HCT116 (cell line): Measurements from ENCODE around the gene WDR70. TPM values are rescaled to one million over a fixed set of nuclear protein-coding genes. Genes with fewer than 3 reads are reported as not detected.

Experiments
- ATAC-seq: fragments of 200-7000 bp; cut with Tn5 transposase; 2 replicates; pipeline ENCODE4 v1.9.1; 2020; ENCODE audit warnings: mild to moderate bottlenecking, moderate library complexity
- BruUV-seq: library from RNA; stranded (reverse); fragments of 400-500 nt; replicated peaks from 2 replicates; lab custom pipeline; 2021; lab: Mats Ljungman, UMichigan
- CTCF ChIA-PET: fragments of 300-600 bp; sonication (Branson Sonifier 250); formaldehyde crosslinking; loops from one replicate; lab custom pipeline; 2021; ENCODE audit warnings: antibody characterized with exemption; lab: Charles Lee
- POLR2A ChIA-PET: fragments of 300-600, 350-600 bp; sonication (Branson Sonifier 250); formaldehyde crosslinking; loops from one replicate; lab custom pipeline; 2021; ENCODE audit warnings: antibody characterized with exemption; lab: Charles Lee
- RAD21 ChIA-PET, 2 experiments: fragments of 300-600 bp; sonication (Branson Sonifier 250); formaldehyde crosslinking; loops; one replicate each; lab custom pipeline; 2023; ENCODE audit warnings: low total read pairs in 2 of 2; ENCODE audit not compliant: uncharacterized antibody in 2 of 2, unreplicated experiment in 2 of 2, low non-redundant PET in 1 of 2; lab: Charles Lee
- DNase-seq: peaks from one replicate; pipeline ENCODE4 v3.0.0-alpha.2; 2010; ENCODE audit warnings: low read depth, low spot score
- H2AFZ ChIP-seq: fragments of 200-600 bp; shearing (Covaris generic), sonication (generic); 2 replicates; pipeline ENCODE4 v1.6.1; 2017; ENCODE audit warnings: low read depth, mixed run types, mixed read lengths, antibody characterized with exemption, low read length; ENCODE audit not compliant: poor library complexity, severe bottlenecking
- H3K27ac ChIP-seq: 2 replicates; pipeline ENCODE4 v1.5.1; 2012; ENCODE audit warnings: low read depth, low read length
- H3K27me3 ChIP-seq: fragments of 200-600 bp; sonication (generic); 2 replicates; pipeline ENCODE4 v1.6.1; 2016; ENCODE audit warnings: mixed run types, low read length, mixed read lengths; ENCODE audit not compliant: insufficient read depth
- H3K36me3 ChIP-seq, 2 experiments: fragments of 200-500 bp in 1 of 2; fragments of 200-600 bp in 1 of 2; sonication (Bioruptor generic) in 1 of 2; sonication (generic) in 1 of 2; 2 replicates each; pipeline versions ENCODE4 v1.5.1 to v1.6.1; 2014 to 2016; ENCODE audit warnings: low read length in 2 of 2, inconsistent platforms in 1 of 2, mixed read lengths in 1 of 2, mixed run types in 1 of 2; ENCODE audit not compliant: insufficient read depth in 2 of 2, control insufficient read depth in 1 of 2
- H3K4me1 ChIP-seq, 2 experiments: fragments of 200-600 bp in 1 of 2; sonication (generic) in 1 of 2; 2 replicates each; pipeline versions ENCODE4 v1.5.1 to v1.6.1; 2012 to 2017; ENCODE audit warnings: low read length in 2 of 2, inconsistent platforms in 1 of 2, mild to moderate bottlenecking in 1 of 2, mixed read lengths in 1 of 2, mixed run types in 1 of 2, moderate library complexity in 1 of 2; ENCODE audit not compliant: insufficient read depth in 2 of 2, control insufficient read depth in 1 of 2
- H3K4me2 ChIP-seq: fragments of 200-600 bp; sonication (generic); 2 replicates; pipeline ENCODE4 v1.6.1; 2017; ENCODE audit warnings: mixed run types, low read length, mixed read lengths
- H3K4me3 ChIP-seq, 2 experiments: fragments of 200-600 bp in 1 of 2; sonication (generic) in 1 of 2; replicated peaks in 1 of 2; 2 replicates each; pipeline ENCODE4 v1.5.1; 2011 to 2016; ENCODE audit warnings: low read length in 2 of 2, control low read depth in 1 of 2, low read depth in 1 of 2, mild to moderate bottlenecking in 1 of 2, mixed read lengths in 1 of 2, mixed run types in 1 of 2
- H3K79me2 ChIP-seq: fragments of 200-600 bp; sonication (generic); 2 replicates; pipeline ENCODE4 v1.6.1; 2017; ENCODE audit warnings: mild to moderate bottlenecking, mixed run types, low read length, moderate library complexity, mixed read lengths; ENCODE audit not compliant: insufficient read depth
- H3K9ac ChIP-seq: fragments of 200-600 bp; sonication (generic); 2 replicates; pipeline ENCODE4 v1.6.1; 2016; ENCODE audit warnings: low read length, mixed read lengths
- H3K9me2 ChIP-seq: fragments of 200-600 bp; sonication (generic), shearing (Covaris generic); 2 replicates; pipeline ENCODE4 v1.6.1; 2017; ENCODE audit warnings: mixed run types, mild to moderate bottlenecking, moderate library complexity; ENCODE audit not compliant: insufficient read depth
- H3K9me3 ChIP-seq, 2 experiments: fragments of 200-500 bp in 1 of 2; fragments of 200-600 bp in 1 of 2; sonication (Bioruptor generic) in 1 of 2; sonication (generic) in 1 of 2; 2 replicates each; pipeline ENCODE4 v1.6.1; 2014 to 2017; ENCODE audit warnings: low read length in 2 of 2, mixed read lengths in 2 of 2, inconsistent platforms in 1 of 2, low read depth in 1 of 2, mild to moderate bottlenecking in 1 of 2, mixed run types in 1 of 2, moderate library complexity in 1 of 2; ENCODE audit not compliant: control insufficient read depth in 1 of 2, insufficient read depth in 1 of 2
- H4K20me1 ChIP-seq: fragments of 200-600 bp; sonication (generic), shearing (Covaris generic); 2 replicates; pipeline ENCODE4 v1.6.1; 2017; ENCODE audit warnings: mixed run types, mild to moderate bottlenecking, moderate library complexity; ENCODE audit not compliant: insufficient read depth
- CEBPB ChIP-seq: IDR thresholded peaks from 2 replicates; pipeline ENCODE4 v1.6.1; 2012; ENCODE audit warnings: low read depth
- CTCF ChIP-seq, 3 experiments: fragments of 200-600 bp in 1 of 3; sonication (generic) in 1 of 3; IDR thresholded peaks in 2 of 3; conservative IDR thresholded peaks in 1 of 3; 2 replicates each; pipeline ENCODE4 v1.5.1; 2012 to 2017; ENCODE audit warnings: low read depth in 2 of 3, low read length in 2 of 3, antibody characterized with exemption in 1 of 3, borderline replicate concordance in 1 of 3, control low read depth in 1 of 3, mild to moderate bottlenecking in 1 of 3, mixed read lengths in 1 of 3, mixed run types in 1 of 3, moderate library complexity in 1 of 3; ENCODE audit not compliant: insufficient read depth in 1 of 3
- ELF1 ChIP-seq: IDR thresholded peaks from 2 replicates; pipeline ENCODE4 v1.6.1; 2012; ENCODE audit warnings: low read depth, borderline replicate concordance
- EZH2 ChIP-seq: fragments of 200-600 bp; sonication (generic); IDR thresholded peaks from 2 replicates; pipeline ENCODE4 v1.6.1; 2017; ENCODE audit warnings: antibody characterized with exemption, mixed run types
- JUND ChIP-seq: IDR thresholded peaks from 2 replicates; pipeline ENCODE4 v1.6.1; 2012
- SIN3A ChIP-seq: IDR thresholded peaks from 2 replicates; pipeline ENCODE4 v1.6.1; 2012; ENCODE audit warnings: low read depth
- SP1 ChIP-seq: IDR thresholded peaks from 2 replicates; pipeline ENCODE4 v1.6.1; 2012; ENCODE audit warnings: low read depth
- YY1 ChIP-seq: IDR thresholded peaks from 2 replicates; pipeline ENCODE4 v1.6.1; 2011; ENCODE audit warnings: low read length, low read depth, moderate library complexity, mild to moderate bottlenecking; ENCODE audit not compliant: insufficient replicate concordance; ENCODE audit errors: extremely low read depth
- ZBTB33 ChIP-seq: IDR thresholded peaks from 2 replicates; pipeline ENCODE4 v1.6.1; 2011; ENCODE audit warnings: mild to moderate bottlenecking, low read length, moderate library complexity; ENCODE audit not compliant: insufficient replicate concordance; ENCODE audit errors: extremely low read depth
- ZNF274 ChIP-seq: fragments of 200-500 bp; sonication (Bioruptor generic); IDR thresholded peaks from 2 replicates; pipeline ENCODE4 v1.6.1; 2014; ENCODE audit warnings: mild to moderate bottlenecking, low read depth, low read length, inconsistent platforms
- intact Hi-C: fragments of 100-400 bp; cut with micrococcal nuclease; formaldehyde crosslinking; loops from 2 replicates; pipeline ENCODE4 v1.10.0; 2022
- total RNA-seq: library from RNA; stranded (reverse); gene quantifications from one replicate; pipeline ENCODE4 v1.2.1, GENCODE V29; 2021; ENCODE audit not compliant: unreplicated experiment

The WDR70 gene
- total RNA-seq, 1 experiment from 2014 or later, result 31.1 TPM

- TF ChIP-seq ZBTB33, result no peak
- TF ChIP-seq, all 23 proteins: peak for 0
Measured at GRCh38 chr5:37628876-37629275, 249.8 kb downstream of the WDR70 start (continued).

GRCh38 chr5:37631939-37632338 is 252.8 kb downstream of the WDR70 start:
- H3K4me2 ChIP-seq, result no peak overlapping the region
- H3K9me3 ChIP-seq, result no peaks in the 10 kb centered on the region; a peak in 1 of 4 replicates
- H3K27ac ChIP-seq, result no peak overlapping the region
- no peaks in the 10 kb centered on the region for H3K4me1 ChIP-seq
- RAD21 ChIA-PET, result no interaction called here
- no peaks in the 10 kb centered on the region for H3K36me3 ChIP-seq
- BruUV-seq, result no TSS peak
- TF ChIP-seq CTCF (IDR thresholded peaks at IDR 0.05 in 2 of 3, conservative IDR thresholded peaks at IDR 0.05 in 1 of 3; ENCODE audit: borderline replicate concordance in 1 of 3, insufficient read depth in 1 of 3, low read depth in 2 of 3, low read length in 2 of 3) (no peak), SIN3A (no peak), ELF1 (no peak), ZNF274 (no peak), JUND (no peak), SP1 (no peak), EZH2 (no peak), YY1 (no peak), ZBTB33 (no peak), CEBPB (no peak)
- ATAC-seq, result no peak
- CTCF ChIA-PET, result no interaction called here
- no peak overlapping the region for H3K9ac ChIP-seq
- H3K27me3 ChIP-seq, result no peaks in the 10 kb centered on the region
- intact Hi-C loops, result no loop called here
- DNase-seq, result no peak
- no peaks in the 10 kb centered on the region for H3K9me2 ChIP-seq
- POLR2A ChIA-PET, result no interaction called here
- no peaks in the 10 kb centered on the region for H4K20me1 ChIP-seq
- no peaks in the 10 kb centered on the region for H3K79me2 ChIP-seq
- H3K4me3 ChIP-seq, result no peak overlapping the region
- no peak overlapping the region for H2AFZ ChIP-seq
